Measurements from ENCODE around the gene SNPH. TPM values are rescaled to one million over a fixed set of nuclear protein-coding genes. Genes with fewer than 3 reads are reported as not detected.

SNPH gene
- polyA plus RNA-seq, 1 donor: 2.3 TPM

DNA sequence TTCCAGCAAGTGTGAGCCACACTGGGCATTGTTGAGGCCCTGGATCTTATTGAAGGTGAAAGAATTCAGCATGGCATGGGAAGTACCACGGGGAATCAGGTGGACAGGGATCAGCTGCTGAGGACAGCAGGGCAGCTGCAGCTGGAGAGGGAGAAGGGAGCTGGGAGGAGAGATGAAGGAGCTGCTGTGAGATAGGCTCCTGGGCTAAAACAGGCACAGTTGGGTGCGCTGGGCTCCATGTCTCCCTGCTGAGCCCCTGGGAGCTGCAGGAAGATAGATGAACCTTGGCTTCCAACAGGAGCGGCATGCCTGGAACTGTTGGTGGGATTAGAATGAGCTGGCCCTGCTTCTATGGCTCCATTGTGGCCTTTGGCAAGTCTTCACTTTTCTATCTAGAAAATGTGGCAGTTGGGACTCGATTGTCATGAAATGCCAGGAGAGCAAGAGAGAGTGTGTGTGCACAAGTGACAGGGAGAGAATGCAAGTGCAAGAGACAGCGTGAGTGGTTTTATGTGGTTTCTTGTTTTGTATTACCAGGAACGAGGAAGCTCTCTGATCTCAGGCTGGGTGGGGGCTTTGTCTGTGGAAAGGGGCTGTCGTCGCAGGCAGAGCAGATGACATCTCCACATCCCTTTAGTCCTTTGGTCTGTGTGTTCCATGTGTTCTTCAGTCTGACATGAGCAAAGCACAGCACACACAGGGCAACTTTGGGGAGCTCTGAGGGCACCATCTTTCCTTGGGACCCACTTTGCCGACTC is 20.4 kb downstream of the SNPH start:
- no CpG with 5 or more reads among the region's 9 CpGs for WGBS (ENCODE audit: insufficient coverage, low lambda C conversion rate)
- no peaks in the 10 kb centered on the region for H3K27me3 ChIP-seq (ENCODE audit: control insufficient read depth, insufficient read depth, low read length)
- no peaks in the 10 kb centered on the region for H3K9me3 ChIP-seq (ENCODE audit: control insufficient read depth, low read depth, low read length)
- H3K36me3 ChIP-seq (ENCODE audit: control insufficient read depth, insufficient read depth, low read length): no peaks in the 10 kb centered on the region
- DNase-seq: no peak
- no peak overlapping the region for H3K27ac ChIP-seq (ENCODE audit: low read length)
- H3K4me1 ChIP-seq (ENCODE audit: control insufficient read depth, insufficient read depth, low read length): peaks cover 5% of the 10 kb centered on the region
- no peak overlapping the region for H3K4me3 ChIP-seq (ENCODE audit: low read length)

DNA sequence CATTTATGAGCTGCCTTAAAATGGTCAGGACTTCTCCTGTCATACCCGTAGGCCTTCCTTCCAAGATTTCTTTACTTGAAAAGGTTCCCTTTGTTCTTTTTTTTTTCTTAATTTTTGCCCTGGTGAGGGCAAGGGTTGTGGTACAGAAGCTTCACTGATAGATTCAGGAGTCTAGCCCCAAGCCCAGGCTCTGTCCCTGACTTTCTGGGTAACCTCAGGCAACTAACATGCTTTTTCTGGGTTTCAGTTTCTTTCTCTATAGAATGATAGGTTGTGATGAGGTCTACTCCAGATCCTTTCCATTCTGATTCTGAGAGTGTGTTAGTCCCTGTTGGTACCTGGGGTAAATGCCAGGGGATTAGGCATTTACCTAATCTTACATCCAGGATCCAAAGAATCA is 21.2 kb downstream of the SNPH start:
- 17% methylated on average over 1 of the region's 1 CpG for WGBS (ENCODE audit: insufficient coverage, low lambda C conversion rate)

DNA sequence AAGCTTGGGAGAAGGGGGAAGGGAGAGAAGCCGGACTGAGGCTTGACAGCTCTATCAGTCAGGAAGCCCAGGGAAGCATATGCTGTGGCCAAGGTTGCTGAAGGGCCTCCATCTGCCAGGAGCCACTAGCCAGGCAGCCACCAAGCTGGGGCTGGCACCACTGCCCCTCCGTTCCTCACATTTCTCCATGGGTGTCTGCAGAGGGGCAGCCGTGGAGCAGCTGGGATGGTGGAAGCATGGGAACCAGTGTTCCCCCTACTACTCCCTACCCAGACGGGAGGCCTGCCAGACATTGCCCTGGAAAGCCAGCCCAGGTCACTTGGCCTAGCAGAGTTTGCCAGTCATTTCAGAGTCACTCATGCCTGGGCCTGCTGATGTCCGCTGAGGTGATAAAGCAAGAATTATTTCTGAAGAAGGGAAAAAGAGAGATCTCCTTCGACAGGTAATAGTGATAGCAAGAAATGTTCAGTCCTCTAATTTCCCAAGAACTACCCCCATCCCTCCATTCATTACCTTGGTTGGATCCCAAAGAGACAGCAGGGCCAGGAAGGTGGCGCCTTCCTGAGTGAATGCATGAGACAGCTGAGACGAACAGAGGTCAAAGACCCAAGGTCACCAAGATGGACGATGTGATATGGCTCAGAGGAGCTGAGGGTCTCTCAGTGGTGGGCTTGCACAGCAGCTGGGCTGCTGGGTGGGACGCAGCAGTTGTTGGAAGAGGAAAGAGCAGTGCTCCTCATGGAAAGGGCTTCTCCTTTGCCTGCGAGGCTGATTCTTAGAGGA is 21.9 kb downstream of the SNPH start:
- no peak for DNase-seq
- no peak overlapping the region for H3K4me3 ChIP-seq (ENCODE audit: low read length)
- no peaks in the 10 kb centered on the region for H3K36me3 ChIP-seq (ENCODE audit: control insufficient read depth, insufficient read depth, low read length)
- H3K4me1 ChIP-seq (ENCODE audit: control insufficient read depth, insufficient read depth, low read length): no peaks in the 10 kb centered on the region
- H3K9me3 ChIP-seq (ENCODE audit: control insufficient read depth, low read depth, low read length): no peaks in the 10 kb centered on the region
- H3K27ac ChIP-seq (ENCODE audit: low read length): no peak overlapping the region
- WGBS (ENCODE audit: insufficient coverage, low lambda C conversion rate): no CpG with 5 or more reads among the region's 11 CpGs
- H3K27me3 ChIP-seq (ENCODE audit: control insufficient read depth, insufficient read depth, low read length): no peaks in the 10 kb centered on the region

More for the DNA sequence above, 21.2 kb downstream of the SNPH start:
- Histone ChIP-seq H3K27ac (ENCODE audit: low read length) (no peak overlapping the region), H3K4me1 (ENCODE audit: control insufficient read depth, insufficient read depth, low read length) (no peaks in the 10 kb centered on the region), H3K27me3 (ENCODE audit: control insufficient read depth, insufficient read depth, low read length) (no peaks in the 10 kb centered on the region), H3K9me3 (ENCODE audit: control insufficient read depth, low read depth, low read length) (no peaks in the 10 kb centered on the region), H3K4me3 (ENCODE audit: low read length) (no peak overlapping the region), H3K36me3 (ENCODE audit: control insufficient read depth, insufficient read depth, low read length) (no peaks in the 10 kb centered on the region)
- DNase-seq: no peak

DNA sequence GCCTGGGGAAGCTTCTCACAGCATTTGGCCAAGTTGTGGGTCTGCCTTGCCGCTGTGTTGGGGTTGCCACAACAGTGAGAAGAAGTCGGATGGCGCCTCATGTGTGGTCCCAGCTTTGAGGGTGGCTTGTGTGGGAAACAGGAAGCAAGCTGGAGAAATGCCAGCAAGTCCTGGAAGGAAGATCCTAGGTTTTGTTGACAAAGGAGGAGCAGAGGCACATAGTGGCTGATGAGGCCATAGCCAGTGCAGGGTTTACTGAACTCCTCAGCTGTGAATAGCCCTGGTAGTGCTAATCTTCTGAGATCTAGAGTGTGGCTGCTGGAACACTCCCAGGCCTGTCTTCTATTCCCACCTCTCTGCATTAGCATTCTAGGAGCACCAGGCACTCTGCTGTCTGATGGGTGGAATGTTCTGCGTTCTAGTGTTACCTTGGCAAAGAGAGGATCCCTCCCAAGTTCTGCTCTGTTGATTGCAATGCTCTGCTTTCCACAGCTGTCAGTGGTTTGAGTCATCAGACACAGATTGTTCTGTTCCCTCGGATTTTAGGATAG is 25.2 kb downstream of the SNPH start:
- H3K4me1 ChIP-seq (ENCODE audit: control insufficient read depth, insufficient read depth, low read length): no peaks in the 10 kb centered on the region
- 71% methylated on average over 1 of the region's 5 CpGs for WGBS (ENCODE audit: insufficient coverage, low lambda C conversion rate)
- H3K4me3 ChIP-seq (ENCODE audit: low read length): no peak overlapping the region
- no peak for DNase-seq
- H3K27ac ChIP-seq (ENCODE audit: low read length): no peak overlapping the region
- no peaks in the 10 kb centered on the region for H3K27me3 ChIP-seq (ENCODE audit: control insufficient read depth, insufficient read depth, low read length)
- H3K9me3 ChIP-seq (ENCODE audit: control insufficient read depth, low read depth, low read length): no peaks in the 10 kb centered on the region
- no peaks in the 10 kb centered on the region for H3K36me3 ChIP-seq (ENCODE audit: control insufficient read depth, insufficient read depth, low read length)

DNA sequence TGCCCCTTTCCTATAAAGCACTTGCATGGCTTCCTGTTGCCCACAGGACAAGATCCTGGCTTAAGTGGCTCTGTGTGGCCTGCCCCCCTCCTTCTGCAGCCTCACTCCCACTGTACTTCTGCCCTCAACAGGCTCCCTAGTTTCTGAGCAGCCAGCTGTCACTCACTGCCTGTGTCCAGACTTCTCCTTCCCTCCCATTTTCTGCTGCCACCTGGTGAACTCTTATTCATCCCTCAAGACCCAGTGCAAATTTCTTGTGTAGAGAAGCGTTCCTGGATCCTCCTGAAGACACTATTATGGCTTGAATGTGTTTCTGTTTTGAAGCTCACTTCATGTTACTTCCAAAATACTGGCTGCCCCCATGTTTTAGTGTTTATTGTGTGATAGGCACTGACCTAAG is 26.5 kb downstream of the SNPH start:
- Histone ChIP-seq H3K27ac (ENCODE audit: low read length) (no peak overlapping the region), H3K4me1 (ENCODE audit: control insufficient read depth, insufficient read depth, low read length) (no peaks in the 10 kb centered on the region), H3K36me3 (ENCODE audit: control insufficient read depth, insufficient read depth, low read length) (no peaks in the 10 kb centered on the region), H3K27me3 (ENCODE audit: control insufficient read depth, insufficient read depth, low read length) (no peaks in the 10 kb centered on the region), H3K9me3 (ENCODE audit: control insufficient read depth, low read depth, low read length) (no peaks in the 10 kb centered on the region), H3K4me3 (ENCODE audit: low read length) (no peak overlapping the region)
- no peak for DNase-seq
- WGBS (ENCODE audit: insufficient coverage, low lambda C conversion rate): 100% methylated on average over 1 of the region's 1 CpG

DNA sequence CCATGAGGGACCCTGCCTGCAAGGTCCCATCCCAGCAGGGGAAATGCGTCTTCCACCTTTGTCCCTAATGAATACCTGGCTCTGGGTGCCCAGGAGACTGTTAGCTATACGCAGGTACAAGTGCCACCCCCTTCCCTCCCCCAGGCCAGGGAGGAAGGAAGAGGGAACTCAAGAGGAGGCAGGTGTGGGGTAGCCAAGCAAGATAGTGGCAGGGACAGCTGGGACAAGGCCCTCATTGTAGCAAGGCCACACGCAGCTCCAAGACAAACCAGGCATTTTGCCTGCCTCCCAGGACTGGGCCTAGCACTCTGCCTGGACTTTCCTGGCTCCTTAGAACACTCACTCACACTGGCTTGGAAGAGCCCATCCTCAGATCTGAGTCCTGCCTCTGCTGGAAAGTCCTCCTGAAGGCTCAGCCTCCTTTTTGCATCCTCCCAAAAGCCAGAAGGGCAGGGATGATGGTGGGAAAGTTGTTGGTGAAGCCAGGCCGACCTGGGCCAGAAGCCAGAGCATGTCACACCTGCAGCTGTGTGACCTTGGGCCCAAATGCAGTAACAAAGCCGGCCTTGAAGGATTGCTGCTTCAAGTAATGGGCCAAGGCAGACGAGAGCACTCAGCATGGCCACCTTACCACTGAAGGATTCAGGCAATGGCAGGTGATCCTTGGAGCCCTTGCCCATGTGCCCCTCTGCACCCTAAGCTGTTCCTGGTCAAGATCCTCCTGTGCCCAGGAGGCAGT is 27.7 kb downstream of the SNPH start:
- no CpG with 5 or more reads among the region's 6 CpGs for WGBS (ENCODE audit: insufficient coverage, low lambda C conversion rate)
- no peaks in the 10 kb centered on the region for H3K9me3 ChIP-seq (ENCODE audit: control insufficient read depth, low read depth, low read length)
- H3K27me3 ChIP-seq (ENCODE audit: control insufficient read depth, insufficient read depth, low read length): no peaks in the 10 kb centered on the region
- H3K27ac ChIP-seq (ENCODE audit: low read length): no peak overlapping the region
- no peak overlapping the region for H3K4me3 ChIP-seq (ENCODE audit: low read length)
- no peak for DNase-seq
- no peaks in the 10 kb centered on the region for H3K36me3 ChIP-seq (ENCODE audit: control insufficient read depth, insufficient read depth, low read length)
- no peaks in the 10 kb centered on the region for H3K4me1 ChIP-seq (ENCODE audit: control insufficient read depth, insufficient read depth, low read length)

- no peaks in the 10 kb centered on the region for H3K27me3 ChIP-seq (ENCODE audit: control insufficient read depth, insufficient read depth, low read length)
- DNase-seq: no peak
- no peaks in the 10 kb centered on the region for H3K36me3 ChIP-seq (ENCODE audit: control insufficient read depth, insufficient read depth, low read length)
- no peak overlapping the region for H3K4me3 ChIP-seq (ENCODE audit: low read length)
- WGBS (ENCODE audit: insufficient coverage, low lambda C conversion rate): no CpG with 5 or more reads among the region's 8 CpGs
- H3K4me1 ChIP-seq (ENCODE audit: control insufficient read depth, insufficient read depth, low read length): no peaks in the 10 kb centered on the region
- no peaks in the 10 kb centered on the region for H3K9me3 ChIP-seq (ENCODE audit: control insufficient read depth, low read depth, low read length)
- no peak overlapping the region for H3K27ac ChIP-seq (ENCODE audit: low read length)
Measured at GRCh38 chr20:1294497-1294896, 28.4 kb downstream of the SNPH start.

DNA sequence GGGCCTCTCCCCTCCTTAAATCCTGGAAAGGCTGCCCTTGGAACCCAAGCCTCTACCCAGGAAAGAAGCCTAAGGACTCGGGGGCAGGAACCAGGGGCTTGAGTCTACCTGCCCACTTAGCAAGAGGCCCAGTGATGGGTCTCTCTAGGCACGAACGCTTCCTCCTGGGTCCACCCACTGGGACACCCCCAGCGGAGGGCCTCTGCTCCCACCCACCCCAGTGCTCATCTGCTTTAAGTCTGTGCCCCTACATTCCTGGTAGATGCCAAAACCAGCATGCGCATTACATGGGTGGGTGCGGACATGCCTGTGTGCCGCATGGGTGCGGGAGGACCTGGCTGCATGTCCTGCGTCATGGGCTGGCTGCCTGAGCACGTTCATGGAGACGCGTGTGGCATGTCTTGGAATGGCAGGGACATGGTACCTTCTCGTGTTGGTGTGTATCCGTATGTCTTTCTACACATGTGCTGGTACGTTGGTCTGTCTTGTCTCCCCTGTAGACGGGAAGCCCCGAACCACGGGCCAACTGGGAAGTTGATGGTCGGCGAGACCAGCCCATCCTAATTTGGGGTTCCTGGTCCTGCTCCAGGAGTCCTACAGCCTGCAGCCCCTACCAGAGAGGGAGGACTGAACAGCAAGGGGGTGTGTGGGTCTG is 29.3 kb downstream of the SNPH start:
- no CpG with 5 or more reads among the region's 20 CpGs for WGBS (ENCODE audit: insufficient coverage, low lambda C conversion rate)
- DNase-seq: no peak

DNA sequence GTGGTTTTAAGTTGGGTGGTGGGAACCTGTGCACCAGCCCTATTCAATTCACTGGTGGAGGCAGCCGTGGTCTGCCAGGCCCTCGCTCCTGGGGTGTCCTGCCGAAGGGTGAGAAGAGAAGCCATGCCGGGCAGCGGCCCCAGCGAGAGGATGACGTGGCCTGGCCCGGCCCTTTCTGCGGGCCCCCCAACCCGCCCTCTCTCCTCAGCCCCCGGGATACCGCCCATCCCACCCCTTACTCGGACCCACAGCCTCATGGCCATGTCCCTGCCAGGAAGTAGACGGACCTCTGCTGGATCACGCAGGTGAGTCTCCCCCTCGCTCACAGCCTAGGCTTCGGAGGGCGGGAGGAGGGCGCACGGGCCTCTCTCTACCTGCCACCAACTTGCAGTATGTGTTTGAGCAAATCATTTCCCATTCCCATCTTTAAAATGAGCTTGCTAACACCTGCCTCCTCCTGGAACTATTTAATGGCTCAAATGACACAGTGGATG is 30.1 kb downstream of the SNPH start:
- H3K27me3 ChIP-seq (ENCODE audit: control insufficient read depth, insufficient read depth, low read length): no peaks in the 10 kb centered on the region
- no CpG with 5 or more reads among the region's 20 CpGs for WGBS (ENCODE audit: insufficient coverage, low lambda C conversion rate)
- no peak overlapping the region for H3K4me3 ChIP-seq (ENCODE audit: low read length)
- H3K9me3 ChIP-seq (ENCODE audit: control insufficient read depth, low read depth, low read length): no peaks in the 10 kb centered on the region
- no peak overlapping the region for H3K27ac ChIP-seq (ENCODE audit: low read length)
- no peaks in the 10 kb centered on the region for H3K4me1 ChIP-seq (ENCODE audit: control insufficient read depth, insufficient read depth, low read length)
- no peaks in the 10 kb centered on the region for H3K36me3 ChIP-seq (ENCODE audit: control insufficient read depth, insufficient read depth, low read length)
- DNase-seq: no peak

More for the DNA sequence above, 29.3 kb downstream of the SNPH start:
- no peaks in the 10 kb centered on the region for H3K9me3 ChIP-seq (ENCODE audit: control insufficient read depth, low read depth, low read length)
- no peak overlapping the region for H3K27ac ChIP-seq (ENCODE audit: low read length)
- H3K36me3 ChIP-seq (ENCODE audit: control insufficient read depth, insufficient read depth, low read length): no peaks in the 10 kb centered on the region
- no peaks in the 10 kb centered on the region for H3K4me1 ChIP-seq (ENCODE audit: control insufficient read depth, insufficient read depth, low read length)
- H3K27me3 ChIP-seq (ENCODE audit: control insufficient read depth, insufficient read depth, low read length): no peaks in the 10 kb centered on the region
- H3K4me3 ChIP-seq (ENCODE audit: low read length): no peak overlapping the region

- no peaks in the 10 kb centered on the region for H3K36me3 ChIP-seq (ENCODE audit: control insufficient read depth, insufficient read depth, low read length)
- no CpG with 5 or more reads among the region's 14 CpGs for WGBS (ENCODE audit: insufficient coverage, low lambda C conversion rate)
- no peak overlapping the region for H3K27ac ChIP-seq (ENCODE audit: low read length)
- no peak overlapping the region for H3K4me3 ChIP-seq (ENCODE audit: low read length)
- no peaks in the 10 kb centered on the region for H3K9me3 ChIP-seq (ENCODE audit: control insufficient read depth, low read depth, low read length)
- H3K4me1 ChIP-seq (ENCODE audit: control insufficient read depth, insufficient read depth, low read length): no peaks in the 10 kb centered on the region
- H3K27me3 ChIP-seq (ENCODE audit: control insufficient read depth, insufficient read depth, low read length): no peaks in the 10 kb centered on the region
- DNase-seq: no peak
Measured at GRCh38 chr20:1296922-1297321, 30.8 kb downstream of the SNPH start.
